Activated CD8-positive, alpha-beta memory T cell treated with anti-CD3 and anti-CD28 coated beads, Interleukin-2, amount 50 U/mL, for 24 hours (primary cell): ENCODE results near the gene SOD3.

Experiments
- DNase-seq: peaks from one replicate; pipeline ENCODE4 v3.0.0-alpha.2; 2020; ENCODE audit errors: extremely low read depth

Gene SOD3

DNA sequence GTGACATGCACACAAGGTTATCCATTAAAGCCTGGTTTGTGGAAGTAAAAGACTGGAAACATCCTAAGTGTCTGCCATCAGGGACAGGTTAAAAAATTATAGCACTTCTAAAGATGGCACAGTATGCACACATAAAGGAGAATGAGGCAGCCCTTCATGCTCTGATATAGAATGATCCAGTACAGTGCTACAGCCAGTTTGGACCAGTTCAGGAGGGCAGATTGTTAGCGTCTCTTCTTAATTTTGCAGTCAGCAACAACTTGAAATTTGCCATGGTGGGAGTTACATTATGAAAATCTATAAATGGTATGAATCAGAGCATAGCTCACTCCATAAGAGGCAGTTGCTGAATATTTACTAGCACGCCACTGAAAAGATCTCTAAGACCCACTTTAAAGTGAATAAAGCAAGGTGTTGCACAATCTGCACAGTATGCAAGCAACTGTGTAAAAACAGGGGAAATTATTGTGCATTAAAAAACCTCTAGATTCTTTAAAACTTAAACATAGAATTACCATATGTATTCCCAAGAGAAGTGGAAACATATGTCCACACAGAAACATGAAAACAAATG is 20.3 kb upstream of the SOD3 start:
- DNase-seq: no peak

DNA sequence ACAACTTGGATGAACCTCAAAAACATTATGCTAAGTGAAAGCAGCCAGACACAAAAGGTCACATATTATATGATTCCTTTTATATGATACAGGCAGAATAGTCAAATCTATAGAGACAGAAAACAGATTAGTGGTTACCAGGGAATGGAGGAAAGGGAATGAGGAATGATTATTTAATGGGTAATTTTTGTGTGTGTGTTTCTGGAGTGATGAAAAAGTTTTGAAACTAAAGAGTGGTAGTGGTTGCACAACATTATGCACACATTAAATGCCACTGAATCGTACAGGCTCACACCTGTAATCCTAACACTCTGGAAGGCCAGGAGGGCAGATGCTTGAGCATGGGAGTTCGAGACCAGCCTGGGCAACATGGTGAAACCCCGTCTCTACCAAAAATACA is 19.6 kb upstream of the SOD3 start:
- DNase-seq: no peak

DNA sequence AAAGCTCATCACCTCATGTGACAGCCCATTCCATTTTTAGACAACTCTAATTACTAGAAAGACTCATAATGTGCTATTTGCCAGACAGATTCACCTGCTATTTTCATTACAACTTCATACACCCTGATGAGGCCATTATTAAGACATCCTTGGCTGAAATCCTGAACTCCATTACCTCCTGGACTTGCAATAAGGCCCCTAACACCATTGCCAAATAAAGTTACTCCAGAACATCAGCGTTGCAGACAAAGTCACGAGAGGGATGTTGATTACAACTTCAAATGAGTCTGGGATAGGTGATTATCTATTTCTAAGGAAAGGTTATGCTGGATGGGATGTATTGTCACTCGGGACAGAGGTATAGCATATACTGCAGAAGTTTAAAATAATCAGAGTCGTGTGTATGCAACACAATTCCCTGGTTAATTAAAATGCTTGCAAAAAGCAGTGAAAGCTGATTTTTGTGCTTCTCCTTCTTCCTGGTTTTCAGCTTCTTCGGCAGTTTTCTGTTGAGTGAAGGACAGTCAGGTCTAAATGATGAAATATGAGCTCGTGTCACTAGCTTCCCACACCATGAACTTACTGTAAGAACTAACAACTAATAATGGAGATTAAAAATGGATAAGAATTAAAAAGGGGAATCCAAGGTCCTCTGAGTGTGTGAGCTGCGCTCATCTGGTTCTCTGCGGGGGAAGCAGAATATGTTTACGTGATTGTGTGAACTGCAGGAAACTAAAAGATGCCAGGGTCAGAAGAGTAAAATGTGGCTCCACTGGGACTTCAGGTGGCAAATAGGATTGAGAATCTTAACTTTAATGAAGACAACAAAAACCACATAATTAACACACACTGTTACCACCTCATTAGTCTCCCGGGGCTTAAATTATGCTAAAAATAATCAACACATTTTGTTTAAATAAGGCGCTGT is 17.6 kb upstream of the SOD3 start:
- no peak for DNase-seq

DNA sequence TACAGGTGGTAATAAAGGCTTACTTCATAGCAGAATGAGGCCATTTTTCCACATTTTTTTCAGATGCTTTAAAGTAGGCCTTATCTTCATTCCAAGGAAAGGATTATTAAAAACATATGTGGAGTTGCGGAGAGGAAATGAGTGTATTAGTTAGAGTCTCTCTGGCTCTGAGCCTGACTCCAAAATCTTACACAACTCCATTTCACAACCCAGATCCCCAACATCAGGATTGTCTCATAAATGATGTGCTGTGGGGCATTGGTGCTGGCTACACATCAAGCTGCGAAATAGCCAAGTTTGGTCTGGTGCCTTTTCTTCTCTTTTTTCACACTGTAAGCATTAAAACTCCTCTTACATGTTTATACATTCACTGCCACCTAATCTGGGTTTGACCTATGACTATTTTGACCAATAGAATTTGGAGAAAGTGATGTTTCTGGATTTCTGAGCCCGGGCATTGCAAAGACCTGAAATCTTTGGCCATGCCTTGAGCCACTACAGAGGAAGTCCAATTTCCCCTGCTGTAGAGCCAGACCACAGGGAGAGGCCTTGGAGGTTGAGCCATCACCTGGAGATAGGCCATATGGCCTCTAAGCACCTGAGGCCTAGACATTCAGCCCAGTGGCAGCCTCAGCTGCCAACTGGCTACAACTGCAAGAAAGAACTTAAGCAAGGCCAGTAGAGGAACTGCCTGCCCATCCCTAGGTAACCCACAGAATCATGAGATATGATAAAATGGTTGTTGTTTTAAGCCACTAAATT is 16.7 kb upstream of the SOD3 start:
- DNase-seq: no peak

DNA sequence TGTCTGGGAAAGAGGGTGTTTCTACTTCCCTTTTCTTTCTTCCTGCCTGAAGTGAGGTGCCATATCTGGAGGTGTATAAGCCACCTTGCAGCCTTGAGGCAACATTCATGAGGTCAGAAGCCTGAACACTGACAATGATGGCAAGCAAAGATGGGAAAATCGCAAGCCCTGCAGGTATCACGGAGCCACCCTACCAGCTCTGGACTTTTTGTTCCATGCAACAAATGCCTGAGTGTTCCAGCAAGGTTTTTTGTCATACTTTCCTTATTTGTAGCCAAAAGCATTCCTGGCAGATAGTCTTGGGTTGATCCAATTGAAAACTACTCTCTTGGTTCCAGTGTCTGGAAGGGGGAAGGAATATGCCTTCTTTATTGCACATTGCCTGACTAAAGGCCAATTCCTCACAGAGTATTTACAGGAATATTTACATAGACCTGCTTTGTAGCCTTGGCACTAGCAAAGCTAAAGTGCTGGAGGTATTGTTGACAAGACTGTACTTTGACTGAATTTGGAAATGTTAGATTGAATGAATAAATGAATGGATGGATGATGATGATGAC is 14.4 kb upstream of the SOD3 start:
- DNase-seq: no peak

DNA sequence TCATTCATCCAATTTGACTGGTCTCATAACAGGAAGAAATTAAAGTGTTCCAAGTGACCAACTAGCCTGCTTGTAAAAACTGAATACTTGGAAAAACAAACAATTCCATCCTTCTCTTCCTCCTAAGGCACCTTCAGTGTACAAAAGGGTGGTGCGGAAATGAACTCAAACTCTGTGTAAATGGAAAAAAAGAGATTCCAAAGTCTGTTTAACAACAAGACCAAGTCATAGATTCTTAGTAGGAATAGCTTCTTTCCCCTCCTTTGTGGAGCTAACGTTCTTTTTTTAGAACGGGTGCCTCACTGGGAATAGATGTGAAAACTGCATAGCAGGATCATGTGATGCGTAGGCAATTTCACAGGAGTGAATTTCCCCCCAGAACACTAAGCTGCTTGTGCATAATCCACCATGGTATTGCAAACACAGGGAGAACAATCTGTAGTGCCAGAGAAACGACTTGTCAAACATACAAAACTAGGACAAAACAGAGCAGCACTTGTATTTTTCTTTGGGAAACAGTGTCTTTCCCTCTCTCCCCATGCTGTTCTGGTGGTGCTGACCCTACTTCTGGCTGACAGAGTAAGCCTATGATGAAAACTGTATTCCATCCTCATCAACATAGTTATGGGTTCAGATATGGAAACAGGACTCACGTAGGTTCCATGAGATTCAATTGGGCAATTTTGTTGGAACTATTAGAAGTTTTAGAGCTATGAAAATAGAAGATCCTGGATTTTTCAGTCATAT is 13.2 kb upstream of the SOD3 start:
- DNase-seq: no peak

DNA sequence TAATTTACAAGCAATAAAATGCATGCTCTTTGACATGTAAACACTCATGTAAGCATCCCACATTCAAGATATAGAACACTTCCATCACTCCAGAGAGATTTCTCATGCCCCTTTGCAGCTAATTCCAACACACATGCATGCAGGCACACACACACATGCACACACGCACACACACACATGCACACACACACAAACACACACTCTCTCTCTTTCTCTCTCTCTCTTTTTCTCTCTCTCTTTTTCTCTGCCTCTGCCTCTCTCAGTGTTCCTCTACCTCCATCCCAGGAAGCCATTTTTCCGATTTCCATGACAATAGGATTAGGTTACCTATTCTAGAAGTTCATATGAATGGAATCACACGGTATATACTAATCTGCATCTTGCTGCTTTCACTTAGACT is 11.9 kb upstream of the SOD3 start:
- no peak for DNase-seq

DNA sequence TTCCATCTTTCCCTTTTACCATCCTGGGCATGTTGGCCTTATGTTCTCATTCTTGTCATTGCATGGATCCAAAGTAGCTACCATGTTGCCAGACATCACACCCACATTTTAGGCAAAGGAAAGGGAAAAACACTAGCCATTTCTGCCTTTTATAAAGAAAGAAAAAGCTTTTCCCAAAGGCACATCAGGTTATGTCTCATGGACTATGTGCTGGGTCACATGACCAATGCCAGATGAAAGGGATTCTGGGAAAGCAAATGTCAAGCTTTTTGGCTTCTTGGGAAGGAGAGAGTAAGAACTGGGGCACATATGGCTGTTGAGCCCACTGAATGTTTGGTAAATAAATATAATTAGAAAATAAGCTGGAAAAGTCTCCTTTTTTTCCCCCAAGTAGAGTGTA is 4.3 kb upstream of the SOD3 start:
- DNase-seq: no peak

DNA sequence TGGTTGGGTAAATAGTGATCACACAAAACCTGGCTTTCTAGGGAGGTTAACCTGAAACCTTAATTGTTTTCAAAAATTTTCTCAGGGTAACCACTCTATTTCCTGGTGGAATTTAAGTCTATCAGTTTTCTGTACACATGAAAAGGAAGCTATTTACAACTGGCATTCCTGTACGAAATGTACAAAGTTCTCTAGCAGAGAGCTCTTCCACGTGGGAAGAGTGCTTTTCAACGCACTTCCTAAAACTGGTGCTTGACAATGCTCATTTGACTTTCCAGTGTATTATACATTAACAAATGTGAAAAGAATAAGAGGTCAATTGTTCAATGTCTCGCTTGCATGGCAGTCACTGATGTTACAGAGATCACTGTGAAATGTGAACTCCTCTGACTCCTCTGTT is 2.8 kb upstream of the SOD3 start:
- no peak for DNase-seq

DNA sequence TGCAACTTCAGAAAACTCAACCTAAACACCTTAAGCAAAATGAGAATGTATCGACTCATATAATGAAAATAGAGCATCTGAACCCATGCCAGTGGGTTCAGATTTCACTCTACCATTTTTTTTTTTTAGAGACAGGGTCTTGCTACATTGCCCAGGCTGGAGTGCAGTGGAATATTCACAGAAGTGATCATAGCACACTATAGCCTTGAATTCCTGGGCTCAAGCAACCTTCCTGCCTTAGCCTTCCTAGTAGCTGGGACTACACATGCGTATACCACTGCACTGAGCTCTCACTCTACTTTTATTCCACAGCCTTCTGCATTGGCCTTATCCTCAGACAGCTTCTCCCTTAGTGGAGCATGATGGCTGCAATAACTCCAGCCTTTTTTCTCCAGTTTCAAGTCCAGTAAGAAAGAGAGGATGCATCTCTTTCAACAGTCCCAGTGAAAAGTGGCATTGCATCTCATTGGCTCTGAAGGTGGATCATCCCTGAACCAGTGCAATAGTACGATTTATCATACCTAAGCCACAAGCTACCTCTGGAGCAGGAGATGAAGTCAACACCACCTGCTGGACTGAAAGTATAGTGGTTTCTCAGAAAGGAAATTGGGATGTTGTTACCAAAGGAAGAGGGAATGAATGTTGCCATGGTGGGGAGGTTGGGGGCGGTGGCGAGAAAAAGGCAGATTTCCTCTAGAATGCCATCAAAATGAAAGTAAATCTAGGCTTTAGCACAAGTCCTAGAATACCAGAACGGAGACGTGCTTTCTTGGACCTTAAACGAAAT is 2.0 kb upstream of the SOD3 start:
- no peak for DNase-seq

DNA sequence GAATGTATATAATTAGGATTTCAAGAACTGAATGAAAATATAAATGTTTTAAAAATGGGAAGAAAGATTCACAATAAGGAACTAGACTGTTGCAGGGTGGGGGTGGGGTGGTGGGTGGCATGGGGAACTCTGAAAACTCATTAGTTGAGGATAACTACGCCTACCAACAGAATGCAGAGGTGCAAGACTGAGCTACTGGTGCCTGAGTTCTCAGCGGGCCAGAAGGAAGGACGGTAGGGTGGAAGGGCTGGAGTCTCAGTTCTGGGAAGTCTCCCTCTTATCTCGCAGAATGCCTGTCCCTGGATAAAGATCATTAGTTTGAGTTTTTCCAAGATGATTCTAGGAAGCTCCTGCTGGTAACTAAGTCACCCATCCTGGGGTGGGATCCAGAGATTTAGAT is 1.3 kb upstream of the SOD3 start:
- no peak for DNase-seq

DNA sequence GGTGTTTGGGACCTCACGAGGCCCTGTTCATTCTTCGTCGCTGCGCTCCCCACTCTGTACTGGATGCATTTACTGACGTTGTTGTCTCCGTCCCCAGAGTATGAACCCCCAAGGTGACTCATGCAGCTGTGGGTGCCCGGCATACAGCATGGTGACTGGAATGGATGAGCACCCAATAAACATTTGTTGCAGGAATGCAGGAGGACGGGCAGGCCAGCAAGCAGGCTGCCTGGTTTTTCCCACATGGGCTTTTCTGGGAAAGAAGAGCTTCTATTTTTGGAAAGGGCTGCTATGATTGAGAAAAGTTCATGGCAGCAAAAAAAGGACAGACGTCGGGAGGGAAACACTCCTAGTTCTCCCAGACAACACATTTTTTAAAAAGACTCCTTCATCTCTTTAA is 893 bp upstream of the SOD3 start:
- no peak for DNase-seq

DNA sequence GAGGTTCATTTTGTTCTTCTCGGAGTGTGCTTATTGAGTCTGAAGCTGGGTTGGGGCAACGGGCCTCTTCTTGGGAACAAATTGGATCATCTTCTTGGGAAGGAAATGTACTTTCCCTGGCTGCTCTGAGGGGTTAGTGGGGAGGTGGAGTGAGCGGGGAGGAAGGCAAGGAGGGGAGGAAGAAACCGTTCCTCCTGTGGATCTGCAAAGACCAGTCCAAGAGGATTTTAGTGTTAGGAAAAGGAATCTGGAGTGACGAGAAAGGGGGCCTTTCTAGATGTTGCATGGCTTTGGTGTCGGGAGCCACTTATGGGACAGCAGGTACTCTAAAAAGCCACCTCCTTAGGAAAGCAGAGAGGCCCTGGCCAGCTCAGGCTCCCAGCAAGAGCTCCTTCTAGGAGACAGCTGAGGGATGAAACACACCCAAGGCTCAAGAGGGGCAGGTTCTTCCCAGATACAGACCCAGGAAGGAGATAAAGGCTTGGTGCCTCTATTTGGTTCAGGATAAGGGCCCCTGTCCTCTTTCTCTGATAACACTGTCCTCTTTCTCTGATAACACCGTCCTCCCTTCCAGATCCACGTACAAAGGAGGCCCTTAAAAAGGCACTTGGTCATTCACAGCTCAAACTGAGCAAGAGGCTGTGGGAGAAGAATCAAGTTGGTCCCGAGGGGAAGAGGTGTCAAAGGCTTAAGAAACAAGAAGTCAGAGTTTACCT is 451 bp downstream of the SOD3 start:
- no peak for DNase-seq

DNA sequence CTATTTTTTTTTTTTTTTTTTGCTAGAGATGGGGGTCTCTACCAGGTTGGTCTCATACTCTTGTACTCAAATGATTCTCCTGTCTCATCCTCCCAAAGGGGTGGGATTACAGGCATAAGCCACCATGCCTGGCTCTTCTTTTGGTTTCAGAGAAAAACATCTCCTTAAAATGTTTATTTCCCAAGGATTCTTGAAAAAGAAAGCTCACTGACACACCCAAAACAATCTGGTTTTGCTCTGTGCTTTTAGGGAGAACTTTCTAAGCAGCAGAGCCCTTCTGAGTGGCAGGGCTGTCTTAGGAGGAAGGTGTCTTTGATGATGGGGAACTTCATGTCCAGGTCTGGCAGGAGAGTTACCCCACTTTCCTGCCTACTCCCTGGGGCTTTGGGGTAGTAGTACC is 1.2 kb downstream of the SOD3 start:
- no peak for DNase-seq

DNA sequence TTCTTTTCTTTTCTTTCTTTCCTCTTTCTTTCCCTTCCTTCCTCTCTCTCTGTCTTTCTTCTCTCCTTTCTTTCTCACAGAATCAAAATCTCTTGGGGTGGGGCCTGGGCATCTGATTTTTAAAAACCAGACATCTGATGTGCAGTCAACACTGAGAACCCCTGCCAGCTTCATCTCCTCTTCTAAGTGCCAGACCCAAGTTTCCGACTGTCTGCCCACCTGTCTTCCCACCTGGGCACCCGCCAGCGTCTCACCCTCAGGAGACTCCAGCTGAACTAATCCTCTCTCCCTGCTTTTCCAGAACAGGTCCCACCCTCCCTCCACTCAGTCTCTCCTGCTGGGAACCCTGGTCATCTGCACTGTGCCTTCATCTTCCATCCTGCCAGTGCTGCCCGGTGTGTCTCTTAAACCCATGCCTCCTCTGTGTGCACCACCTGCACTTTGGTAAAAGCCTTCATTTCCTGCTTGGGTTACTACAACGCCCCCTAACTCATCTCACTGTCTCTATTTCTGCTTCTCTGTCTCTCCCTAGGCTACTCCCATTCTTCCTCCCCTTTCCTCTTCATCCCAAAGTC is 2.8 kb downstream of the SOD3 start:
- no peak for DNase-seq

DNA sequence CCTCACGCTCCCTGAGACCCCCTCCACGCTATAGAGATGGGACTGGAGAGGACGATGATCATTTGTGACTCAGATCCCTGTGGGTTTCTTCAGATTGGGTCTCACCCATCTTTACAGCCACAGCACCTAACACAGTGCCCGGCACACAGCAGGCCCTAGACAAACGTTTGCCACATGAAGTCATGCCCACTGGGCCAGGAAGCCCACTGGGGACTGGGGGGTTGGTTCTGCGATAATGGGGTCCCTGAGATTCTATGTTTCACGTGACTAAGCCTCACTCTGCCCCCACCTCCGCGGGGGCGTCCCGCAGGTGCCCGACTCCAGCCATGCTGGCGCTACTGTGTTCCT is 3.8 kb downstream of the SOD3 start:
- no peak for DNase-seq

DNA sequence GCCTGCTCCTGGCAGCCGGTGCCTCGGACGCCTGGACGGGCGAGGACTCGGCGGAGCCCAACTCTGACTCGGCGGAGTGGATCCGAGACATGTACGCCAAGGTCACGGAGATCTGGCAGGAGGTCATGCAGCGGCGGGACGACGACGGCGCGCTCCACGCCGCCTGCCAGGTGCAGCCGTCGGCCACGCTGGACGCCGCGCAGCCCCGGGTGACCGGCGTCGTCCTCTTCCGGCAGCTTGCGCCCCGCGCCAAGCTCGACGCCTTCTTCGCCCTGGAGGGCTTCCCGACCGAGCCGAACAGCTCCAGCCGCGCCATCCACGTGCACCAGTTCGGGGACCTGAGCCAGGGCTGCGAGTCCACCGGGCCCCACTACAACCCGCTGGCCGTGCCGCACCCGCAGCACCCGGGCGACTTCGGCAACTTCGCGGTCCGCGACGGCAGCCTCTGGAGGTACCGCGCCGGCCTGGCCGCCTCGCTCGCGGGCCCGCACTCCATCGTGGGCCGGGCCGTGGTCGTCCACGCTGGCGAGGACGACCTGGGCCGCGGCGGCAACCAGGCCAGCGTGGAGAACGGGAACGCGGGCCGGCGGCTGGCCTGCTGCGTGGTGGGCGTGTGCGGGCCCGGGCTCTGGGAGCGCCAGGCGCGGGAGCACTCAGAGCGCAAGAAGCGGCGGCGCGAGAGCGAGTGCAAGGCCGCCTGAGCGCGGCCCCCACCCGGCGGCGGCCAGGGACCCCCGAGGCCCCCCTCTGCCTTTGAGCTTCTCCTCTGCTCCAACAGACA is 4.4 kb downstream of the SOD3 start:
- no peak for DNase-seq

DNA sequence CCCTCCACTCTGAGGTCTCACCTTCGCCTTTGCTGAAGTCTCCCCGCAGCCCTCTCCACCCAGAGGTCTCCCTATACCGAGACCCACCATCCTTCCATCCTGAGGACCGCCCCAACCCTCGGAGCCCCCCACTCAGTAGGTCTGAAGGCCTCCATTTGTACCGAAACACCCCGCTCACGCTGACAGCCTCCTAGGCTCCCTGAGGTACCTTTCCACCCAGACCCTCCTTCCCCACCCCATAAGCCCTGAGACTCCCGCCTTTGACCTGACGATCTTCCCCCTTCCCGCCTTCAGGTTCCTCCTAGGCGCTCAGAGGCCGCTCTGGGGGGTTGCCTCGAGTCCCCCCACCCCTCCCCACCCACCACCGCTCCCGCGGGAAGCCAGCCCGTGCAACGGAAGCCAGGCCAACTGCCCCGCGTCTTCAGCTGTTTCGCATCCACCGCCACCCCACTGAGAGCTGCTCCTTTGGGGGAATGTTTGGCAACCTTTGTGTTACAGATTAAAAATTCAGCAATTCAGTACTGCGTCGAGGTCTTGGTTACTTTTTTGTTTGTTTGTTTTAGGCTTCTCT is 5.0 kb downstream of the SOD3 start:
- no peak for DNase-seq
